GM21723 (cell line): ENCODE results near the gene APLNR.

ENCODE experiments used
- ATAC-seq: cut with Tn5 transposase; IDR thresholded peaks from one replicate; pipeline ENCODE4 v1.9.1; 2021; ENCODE audit warnings: mild to moderate bottlenecking, moderate library complexity; ENCODE audit not compliant: unreplicated experiment

The APLNR gene

GRCh38 chr11:57251491-57252104 is 14.5 kb upstream of the APLNR start:
- no peak for ATAC-seq

GRCh38 chr11:57251037-57251436 is 14.0 kb upstream of the APLNR start:
- ATAC-seq: no peak

GRCh38 chr11:57249384-57250319 is 12.6 kb upstream of the APLNR start:
- peak; percentile 69 for ATAC-seq

- ATAC-seq: peak; percentile 73
Observed at GRCh38 chr11:57248780-57249383, 11.8 kb upstream of the APLNR start.

- no peak for ATAC-seq
Observed at GRCh38 chr11:57244911-57245310, 7.9 kb upstream of the APLNR start.

- ATAC-seq: no peak
Observed at GRCh38 chr11:57241353-57241972, 4.4 kb upstream of the APLNR start.

- no peak for ATAC-seq
Observed at GRCh38 chr11:57240757-57241156, 3.7 kb upstream of the APLNR start.

- ATAC-seq: no peak
Observed at GRCh38 chr11:57240007-57240406, 3.0 kb upstream of the APLNR start.

- no peak for ATAC-seq
Observed at GRCh38 chr11:57239348-57239747, 2.3 kb upstream of the APLNR start.

GRCh38 chr11:57235761-57236703 is 1.0 kb downstream of the APLNR start:
- ATAC-seq: no peak

GRCh38 chr11:57233702-57234101 is 3.3 kb downstream of the APLNR start:
- ATAC-seq: no peak

- no peak for ATAC-seq
Observed at GRCh38 chr11:57231539-57232253, 5.4 kb downstream of the APLNR start.

GRCh38 chr11:57230791-57231538 is 6.1 kb downstream of the APLNR start:
- no peak for ATAC-seq

- no peak for ATAC-seq
Observed at GRCh38 chr11:57230316-57230715, 6.7 kb downstream of the APLNR start.

- no peak for ATAC-seq
Observed at GRCh38 chr11:57228600-57228999, 8.4 kb downstream of the APLNR start.

- no peak for ATAC-seq
Observed at GRCh38 chr11:57224537-57224936, 12.5 kb downstream of the APLNR start.

GRCh38 chr11:57224128-57224527 is 12.9 kb downstream of the APLNR start:
- no peak for ATAC-seq

GRCh38 chr11:57223601-57224000 is 13.4 kb downstream of the APLNR start:
- no peak for ATAC-seq

GRCh38 chr11:57222239-57222638 is 14.8 kb downstream of the APLNR start:
- no peak for ATAC-seq
